ENCODE measurements around the gene NT5C1A.

DNA sequence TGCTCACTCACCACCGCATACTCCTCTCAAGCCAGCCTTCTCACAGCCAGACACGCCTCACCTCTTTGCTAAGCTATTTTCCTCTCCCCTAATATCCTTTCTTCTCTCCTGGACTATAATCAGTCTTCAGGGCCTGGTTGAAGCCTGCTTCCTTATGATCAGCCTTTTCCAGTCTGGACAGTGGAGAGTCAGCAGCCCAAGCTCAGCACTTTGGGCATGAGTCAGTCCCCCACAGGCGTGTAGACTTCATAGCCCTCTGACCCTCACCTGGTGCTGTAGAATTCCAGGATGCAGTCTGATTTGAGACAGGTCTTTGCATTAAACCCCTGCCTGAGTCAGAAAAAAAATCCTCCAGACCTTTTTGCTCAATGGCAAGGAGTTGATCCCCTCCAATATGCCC is 16.8 kb upstream of the NT5C1A start:
- TF ChIP-seq EP300 (IDR thresholded peaks at IDR 0.05; ENCODE audit: borderline replicate concordance) (no peak), TAF1 (IDR thresholded peaks at IDR 0.05; ENCODE audit: low read depth) (no peak), EGR1 (IDR thresholded peaks at IDR 0.05) (no peak), TEAD4 (IDR thresholded peaks at IDR 0.05) (no peak), TCF12 (IDR thresholded peaks at IDR 0.05; ENCODE audit: low read depth) (no peak), YY1 (IDR thresholded peaks at IDR 0.05; ENCODE audit: low read depth) (no peak)
- TF ChIP-seq, protein P1, sequence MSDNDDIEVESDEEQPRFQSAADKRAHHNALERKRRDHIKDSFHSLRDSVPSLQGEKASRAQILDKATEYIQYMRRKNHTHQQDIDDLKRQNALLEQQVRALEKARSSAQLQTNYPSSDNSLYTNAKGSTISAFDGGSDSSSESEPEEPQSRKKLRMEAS (IDR thresholded peaks at IDR 0.05): no peak
- TF ChIP-seq, protein P2, sequence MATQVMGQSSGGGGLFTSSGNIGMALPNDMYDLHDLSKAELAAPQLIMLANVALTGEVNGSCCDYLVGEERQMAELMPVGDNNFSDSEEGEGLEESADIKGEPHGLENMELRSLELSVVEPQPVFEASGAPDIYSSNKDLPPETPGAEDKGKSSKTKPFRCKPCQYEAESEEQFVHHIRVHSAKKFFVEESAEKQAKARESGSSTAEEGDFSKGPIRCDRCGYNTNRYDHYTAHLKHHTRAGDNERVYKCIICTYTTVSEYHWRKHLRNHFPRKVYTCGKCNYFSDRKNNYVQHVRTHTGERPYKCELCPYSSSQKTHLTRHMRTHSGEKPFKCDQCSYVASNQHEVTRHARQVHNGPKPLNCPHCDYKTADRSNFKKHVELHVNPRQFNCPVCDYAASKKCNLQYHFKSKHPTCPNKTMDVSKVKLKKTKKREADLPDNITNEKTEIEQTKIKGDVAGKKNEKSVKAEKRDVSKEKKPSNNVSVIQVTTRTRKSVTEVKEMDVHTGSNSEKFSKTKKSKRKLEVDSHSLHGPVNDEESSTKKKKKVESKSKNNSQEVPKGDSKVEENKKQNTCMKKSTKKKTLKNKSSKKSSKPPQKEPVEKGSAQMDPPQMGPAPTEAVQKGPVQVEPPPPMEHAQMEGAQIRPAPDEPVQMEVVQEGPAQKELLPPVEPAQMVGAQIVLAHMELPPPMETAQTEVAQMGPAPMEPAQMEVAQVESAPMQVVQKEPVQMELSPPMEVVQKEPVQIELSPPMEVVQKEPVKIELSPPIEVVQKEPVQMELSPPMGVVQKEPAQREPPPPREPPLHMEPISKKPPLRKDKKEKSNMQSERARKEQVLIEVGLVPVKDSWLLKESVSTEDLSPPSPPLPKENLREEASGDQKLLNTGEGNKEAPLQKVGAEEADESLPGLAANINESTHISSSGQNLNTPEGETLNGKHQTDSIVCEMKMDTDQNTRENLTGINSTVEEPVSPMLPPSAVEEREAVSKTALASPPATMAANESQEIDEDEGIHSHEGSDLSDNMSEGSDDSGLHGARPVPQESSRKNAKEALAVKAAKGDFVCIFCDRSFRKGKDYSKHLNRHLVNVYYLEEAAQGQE (IDR thresholded peaks at IDR 0.05; ENCODE audit: low read depth): no peak
